Inflammatory macrophage (primary cell): ENCODE measurements around the gene KRTAP5-5.
"Not testable (repeated sequence)": the region's sequence is repeated elsewhere in the genome, so short reads cannot be mapped to it uniquely, and the experiment has no call there.

Source experiments
- DNase-seq, 2 donors: peaks; one replicate each; pipeline ENCODE4 v3.0.0-alpha.2; 2020 to 2022

KRTAP5-5 gene

GRCh38 chr11:1607901-1608300 lies 21.7 kb upstream of the KRTAP5-5 start:
- DNase-seq: not testable (repeated sequence)

- DNase-seq: no peak
Measured at GRCh38 chr11:1608363-1608762, 21.2 kb upstream of the KRTAP5-5 start, which contains the start of gene KRTAP5-3. Gene KRTAP5-3, minus strand, starts transcription at chr11:1608463. Its CDS starts 78 bp downstream, at chr11:1608385.

DNA sequence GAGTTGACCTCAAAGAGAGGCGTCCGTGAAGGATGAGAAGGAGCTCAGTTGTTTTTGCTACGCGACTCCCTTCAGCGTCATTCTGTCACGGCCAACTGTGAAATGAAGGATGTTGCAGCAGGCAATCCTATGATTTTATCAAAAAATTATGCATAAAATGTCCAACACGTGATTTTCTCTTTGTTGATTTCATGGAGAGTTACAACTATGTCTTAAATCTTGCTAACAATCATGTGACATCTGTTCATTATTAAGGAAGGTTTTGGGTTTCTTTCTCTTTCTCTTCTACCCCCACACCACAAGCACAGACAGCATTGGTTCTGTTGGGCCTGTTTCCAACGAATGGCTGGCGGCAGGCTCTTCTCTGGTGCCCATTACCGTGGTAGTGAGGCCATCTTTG lies 11.3 kb upstream of the KRTAP5-5 start:
- no peak for DNase-seq

- peak in 1 of 2 donors; percentile 34 for DNase-seq
Measured at GRCh38 chr11:1619449-1619848, 10.1 kb upstream of the KRTAP5-5 start.

DNA sequence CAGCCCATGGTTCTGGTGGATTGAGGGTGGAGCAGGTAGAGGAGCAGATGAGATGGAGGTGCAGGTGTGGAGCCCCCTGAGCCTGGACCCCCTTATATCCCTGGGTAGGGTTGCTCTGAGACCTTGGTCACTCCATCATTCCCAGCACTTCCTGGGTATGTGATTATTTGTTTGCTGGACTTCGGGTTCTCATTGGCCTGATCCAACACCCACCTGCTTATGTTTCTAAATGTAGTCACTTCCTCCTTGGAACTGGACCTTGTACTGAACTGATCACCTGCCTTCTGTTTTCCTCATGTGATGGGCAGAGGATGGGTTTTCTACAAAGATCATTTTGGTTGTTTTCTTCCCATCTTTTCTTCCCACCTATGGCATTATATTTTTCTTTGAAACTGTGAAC lies 7.5 kb upstream of the KRTAP5-5 start, which contains the start of gene KRTAP5-4:
TSS of gene KRTAP5-4 (minus strand) at position 53 of the 400 bp plus-strand sequence. CDS start at position 8, 45 bp downstream.
- DNase-seq: no peak

- DNase-seq: no peak
Measured at GRCh38 chr11:1623716-1624115, 5.9 kb upstream of the KRTAP5-5 start.

DNA sequence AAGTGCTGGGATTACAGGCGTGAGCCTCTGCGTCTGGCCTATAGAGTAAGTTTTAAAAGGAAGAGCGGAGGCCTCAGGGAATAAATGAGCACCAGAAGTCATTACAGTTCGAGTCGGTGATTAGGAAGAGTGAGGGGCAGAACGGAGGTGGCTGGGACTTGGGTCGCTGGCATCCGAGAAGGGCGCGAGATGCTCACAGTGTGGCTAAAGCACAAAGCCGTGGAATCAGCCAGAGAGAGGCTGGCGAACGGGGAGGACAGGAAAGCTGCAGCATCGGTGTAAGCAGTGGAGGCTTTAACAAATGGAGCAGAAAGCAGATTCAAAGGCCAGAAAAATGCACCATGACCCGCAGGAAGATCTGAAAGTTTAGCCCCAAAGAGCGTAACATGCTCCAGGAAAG lies 5.0 kb upstream of the KRTAP5-5 start:
- DNase-seq: no peak

DNA sequence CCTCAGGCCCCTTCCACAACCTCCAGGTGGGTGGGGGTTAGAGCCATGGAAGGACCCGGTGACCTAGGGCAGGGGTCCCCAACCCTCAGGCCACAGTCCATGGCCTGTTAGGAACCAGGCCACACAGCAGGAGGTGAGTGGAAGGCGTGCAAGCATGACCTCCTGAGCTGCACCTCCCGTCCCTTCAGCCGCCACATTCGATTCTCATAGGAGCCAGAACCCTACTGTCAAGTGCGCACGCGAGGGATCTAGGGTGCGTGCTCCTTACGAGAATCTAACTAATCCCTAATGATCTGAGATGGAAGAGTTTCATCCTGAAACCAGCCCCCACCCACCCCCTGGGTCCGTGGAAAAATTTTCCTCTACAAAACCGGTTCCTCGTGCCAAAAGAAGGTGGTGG lies 4.0 kb upstream of the KRTAP5-5 start:
- no peak for DNase-seq

GRCh38 chr11:1628506-1629325 lies 859 bp upstream of the KRTAP5-5 start:
- peak; percentile 38 to 42 for DNase-seq

DNA sequence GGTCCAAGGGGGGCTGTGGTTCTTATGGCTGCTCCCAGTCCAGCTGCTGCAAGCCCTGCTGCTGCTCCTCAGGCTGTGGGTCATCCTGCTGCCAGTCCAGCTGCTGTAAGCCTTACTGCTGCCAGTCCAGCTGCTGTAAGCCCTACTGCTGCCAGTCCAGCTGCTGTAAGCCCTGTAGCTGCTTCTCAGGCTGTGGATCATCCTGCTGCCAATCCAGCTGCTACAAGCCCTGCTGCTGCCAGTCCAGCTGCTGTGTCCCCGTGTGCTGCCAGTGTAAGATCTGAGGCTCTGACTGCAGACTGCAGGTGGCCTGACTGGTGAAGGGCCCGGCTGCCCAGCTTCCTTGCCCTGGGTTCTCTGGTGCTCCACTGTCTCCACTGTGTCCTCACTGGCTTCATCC lies 696 bp downstream of the KRTAP5-5 start:
- no peak for DNase-seq

DNA sequence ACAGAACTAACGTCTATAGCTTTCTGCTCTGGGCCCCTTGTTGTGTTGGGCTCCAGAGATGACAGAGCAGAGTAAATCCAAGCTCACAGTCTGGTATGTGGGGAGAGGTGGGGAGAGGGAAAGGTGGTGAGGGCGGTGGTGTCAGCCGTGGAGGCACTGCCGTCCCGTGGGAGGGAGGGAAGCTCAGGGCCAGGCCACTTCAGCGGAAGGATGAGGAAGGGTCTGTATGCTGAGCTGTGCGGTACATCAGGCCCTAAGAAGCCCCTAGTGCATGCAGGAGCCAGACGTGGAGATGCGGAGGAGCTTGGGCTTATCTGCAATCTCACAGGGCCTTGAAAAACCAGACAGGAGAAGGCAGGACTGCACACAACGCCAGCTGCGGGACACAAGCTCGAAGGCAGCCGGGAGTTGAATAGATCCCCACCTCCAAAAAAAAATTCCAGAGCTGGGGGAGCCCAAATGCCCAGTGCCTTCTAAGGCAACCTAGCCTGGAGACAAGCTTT lies 1.5 kb downstream of the KRTAP5-5 start:
- no peak for DNase-seq

- DNase-seq: no peak
Measured at GRCh38 chr11:1632053-1632714, 2.6 kb downstream of the KRTAP5-5 start.

- no peak for DNase-seq
Measured at GRCh38 chr11:1633864-1634263, 4.3 kb downstream of the KRTAP5-5 start.

DNA sequence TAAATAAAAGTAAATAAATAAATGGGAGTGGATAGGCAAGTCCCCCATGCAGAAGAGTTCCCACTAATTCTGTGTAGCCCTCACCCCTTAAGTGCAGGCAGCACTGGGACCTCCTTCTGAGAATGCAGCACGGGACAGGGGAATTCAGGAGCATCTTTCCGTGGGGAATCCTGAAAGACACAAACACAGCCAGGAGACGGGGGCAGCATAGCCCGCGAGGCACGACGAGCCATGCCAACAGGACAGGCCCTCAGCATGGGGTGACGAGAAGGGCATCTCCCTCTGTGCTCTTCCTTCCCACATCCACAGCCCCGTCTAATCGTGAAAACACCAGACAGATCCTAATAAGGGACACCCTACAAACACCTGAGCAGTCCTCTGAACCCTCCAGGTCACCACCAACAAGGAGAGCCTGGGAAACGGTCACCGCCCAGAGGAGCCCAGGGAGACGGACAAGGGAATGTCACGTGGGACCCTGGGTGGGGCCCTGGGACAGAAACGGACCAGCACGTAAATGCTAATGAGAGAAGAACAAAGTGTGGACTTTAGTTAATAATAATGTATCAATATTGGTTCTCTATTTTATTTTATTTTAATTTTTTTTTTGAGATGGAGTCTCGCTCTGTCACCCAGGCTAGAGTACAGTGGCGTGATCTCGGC lies 6.8 kb downstream of the KRTAP5-5 start:
- DNase-seq: no peak

DNA sequence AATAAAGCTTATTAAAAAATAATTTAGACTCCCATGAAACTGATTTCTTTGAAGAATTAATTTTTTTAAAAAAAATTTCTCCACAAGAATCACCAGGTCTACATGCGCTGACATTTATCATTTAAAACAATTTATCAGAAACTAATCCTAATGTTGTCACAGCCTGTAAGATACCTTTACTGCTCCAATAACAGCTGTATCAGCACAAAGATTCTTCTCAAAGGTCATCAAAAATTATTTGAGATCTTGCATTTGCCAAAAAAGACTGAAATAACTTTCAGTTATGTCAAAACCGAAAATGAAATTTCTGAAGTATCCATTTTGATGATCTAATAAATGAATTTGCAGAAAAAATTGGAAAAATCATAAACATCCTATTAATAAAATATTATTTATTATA lies 8.1 kb downstream of the KRTAP5-5 start:
- no peak for DNase-seq

DNA sequence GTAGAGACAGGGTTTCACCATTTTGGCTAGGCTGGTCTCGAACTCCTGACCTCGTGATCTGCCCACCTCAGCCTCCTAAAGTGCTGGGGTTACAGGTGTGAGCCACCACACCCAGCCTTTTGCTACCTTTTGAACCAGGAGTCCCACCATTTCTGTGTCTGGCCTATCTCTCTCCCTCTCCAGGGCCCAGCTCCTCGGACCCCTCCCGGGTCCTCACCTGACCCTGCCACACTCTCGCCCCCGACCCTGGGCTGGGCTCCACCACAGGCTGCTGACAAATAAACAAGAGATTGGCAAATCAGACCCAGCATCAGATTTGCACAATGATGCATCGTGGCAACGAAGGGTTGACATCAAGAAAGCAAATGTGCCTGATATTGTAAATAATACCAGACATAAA lies 8.8 kb downstream of the KRTAP5-5 start:
- DNase-seq: no peak

GRCh38 chr11:1639102-1639620 lies 9.6 kb downstream of the KRTAP5-5 start:
- DNase-seq: no peak

GRCh38 chr11:1639666-1640065 lies 10.1 kb downstream of the KRTAP5-5 start:
- no peak for DNase-seq

DNA sequence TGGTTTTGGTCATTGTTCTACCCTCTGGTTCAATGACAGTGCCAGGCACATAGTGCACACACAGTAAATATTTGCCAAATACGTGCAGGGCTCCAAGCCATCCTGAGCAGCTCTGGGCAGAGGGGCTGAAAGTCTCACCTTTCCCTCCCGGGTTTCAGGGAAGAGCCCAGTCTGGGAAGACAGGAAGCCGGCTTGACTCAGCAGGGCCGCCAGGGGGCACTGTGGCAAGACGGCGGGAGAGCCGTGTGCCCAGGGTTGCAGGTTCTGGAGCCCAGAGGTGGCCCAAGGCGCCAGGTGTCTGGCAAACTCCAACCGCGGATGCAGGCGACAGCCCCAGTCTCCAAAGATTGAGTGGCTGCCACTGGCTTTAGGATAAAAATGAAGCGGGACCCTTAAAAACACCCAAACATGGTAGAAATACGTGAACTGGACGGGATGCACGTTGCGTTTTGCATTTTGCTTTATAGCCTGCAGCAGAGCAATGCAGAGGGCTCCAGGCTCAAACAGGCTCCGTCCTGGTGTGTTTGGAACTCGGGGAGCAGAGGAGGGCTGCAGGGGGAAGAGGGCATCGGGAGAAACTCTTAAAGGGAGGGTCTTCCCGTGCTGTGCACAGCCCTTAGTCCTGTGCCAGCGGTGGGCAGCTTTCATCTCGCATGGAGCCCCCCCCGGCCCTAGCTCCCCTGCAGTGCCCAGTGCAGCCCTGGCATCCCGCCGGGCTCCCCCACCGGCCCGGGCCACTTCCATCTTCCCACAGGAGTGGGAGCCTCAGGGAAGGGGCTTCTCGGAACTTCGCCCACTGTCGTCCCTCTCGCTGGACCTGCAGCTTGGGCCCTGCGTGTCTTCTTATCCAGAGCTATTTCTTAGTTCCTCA lies 10.7 kb downstream of the KRTAP5-5 start:
- DNase-seq: peak; percentile 13 to 38

DNA sequence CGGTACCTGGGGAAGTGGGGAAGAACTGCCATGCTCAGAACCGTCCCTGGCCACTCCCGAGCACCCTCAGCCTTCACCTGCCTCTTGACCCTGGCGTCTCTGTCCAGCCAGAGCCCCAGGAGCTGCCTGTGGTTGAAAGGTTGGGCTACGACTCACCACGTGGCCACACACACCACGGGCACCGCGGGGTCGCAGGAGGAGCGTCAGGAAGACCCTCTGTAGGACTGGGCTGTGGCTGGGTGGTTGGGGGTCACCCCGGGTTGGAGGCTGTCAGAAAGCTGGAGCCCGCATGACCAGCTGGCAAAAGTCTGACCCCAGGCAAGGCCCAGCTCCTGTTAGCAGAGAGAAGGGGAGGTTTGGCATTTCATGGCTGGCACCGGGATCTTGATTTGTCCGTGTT lies 11.5 kb downstream of the KRTAP5-5 start:
- no peak for DNase-seq

- no peak for DNase-seq
Measured at GRCh38 chr11:1642288-1643145, 12.9 kb downstream of the KRTAP5-5 start.
